HG03039 (cell line): ENCODE measurements around the gene IKZF3.
"Not testable (repeated sequence)": the region's sequence is repeated elsewhere in the genome, so short reads cannot be mapped to it uniquely, and the experiment has no call there.

Source experiments
- ATAC-seq: cut with Tn5 transposase; IDR thresholded peaks from one replicate; pipeline ENCODE4 v1.9.1; 2021; ENCODE audit warnings: mild to moderate bottlenecking, moderate library complexity; ENCODE audit not compliant: unreplicated experiment

The IKZF3 gene

GRCh38 chr17:39782481-39782880 is 81.6 kb downstream of the IKZF3 start:
- no peak for ATAC-seq

DNA sequence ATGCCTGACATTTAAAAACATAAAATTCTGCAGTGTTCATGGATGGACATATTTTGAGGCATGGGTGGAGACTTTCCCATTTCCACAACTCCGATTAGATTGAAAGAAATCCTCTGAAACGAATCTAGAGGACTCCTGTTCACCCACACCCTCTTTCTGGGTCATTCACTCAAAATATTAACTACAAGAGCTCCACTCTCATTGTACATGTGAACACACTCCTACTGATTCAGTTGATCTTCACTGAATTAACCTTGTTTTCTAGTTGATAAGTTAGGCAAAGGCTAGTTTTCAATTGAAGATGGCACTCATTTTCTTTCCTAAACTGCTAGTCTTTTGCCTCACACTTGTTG is 82.3 kb downstream of the IKZF3 start:
- no peak for ATAC-seq

GRCh38 chr17:39781031-39781860 is 82.9 kb downstream of the IKZF3 start:
- ATAC-seq = no peak

DNA sequence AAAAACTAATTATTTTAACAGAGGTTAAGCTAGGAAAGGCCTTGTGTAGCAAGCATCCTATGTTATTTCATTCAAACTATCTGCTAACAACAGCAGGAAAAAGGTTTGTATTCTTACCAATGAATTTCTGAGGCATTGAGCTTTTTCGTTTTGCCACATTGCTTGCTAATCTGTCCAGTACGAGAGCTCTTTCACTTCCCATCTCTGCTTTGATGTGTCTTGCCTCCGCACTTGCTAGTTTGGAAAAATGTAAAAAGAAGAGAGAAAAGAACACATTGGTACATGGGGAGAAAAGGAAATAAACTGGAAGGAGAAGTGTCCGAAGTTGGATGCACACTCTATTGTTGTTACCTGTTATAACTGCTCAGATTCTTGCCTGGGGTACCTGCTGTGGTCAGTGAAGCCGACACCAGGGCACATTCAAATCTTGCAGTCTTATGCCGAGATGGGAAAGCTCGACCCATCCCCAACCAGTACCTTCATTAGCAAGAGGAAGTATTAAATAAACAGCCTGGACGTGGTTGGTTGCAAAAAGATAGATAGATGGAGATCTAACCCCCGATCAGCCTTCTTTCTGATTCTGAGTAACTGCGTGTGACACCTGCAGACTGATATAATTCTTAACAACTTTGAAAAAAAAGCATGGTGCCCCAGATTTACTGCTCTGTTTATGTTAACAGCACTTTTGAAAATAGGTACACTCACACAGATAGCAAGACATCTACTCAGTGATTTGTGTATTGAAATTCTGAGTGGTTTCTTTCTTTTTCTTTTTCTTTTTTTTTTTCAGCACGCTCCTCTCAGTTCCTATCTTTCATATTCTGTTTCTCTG is 86.4 kb downstream of the IKZF3 start:
- ATAC-seq = no peak

DNA sequence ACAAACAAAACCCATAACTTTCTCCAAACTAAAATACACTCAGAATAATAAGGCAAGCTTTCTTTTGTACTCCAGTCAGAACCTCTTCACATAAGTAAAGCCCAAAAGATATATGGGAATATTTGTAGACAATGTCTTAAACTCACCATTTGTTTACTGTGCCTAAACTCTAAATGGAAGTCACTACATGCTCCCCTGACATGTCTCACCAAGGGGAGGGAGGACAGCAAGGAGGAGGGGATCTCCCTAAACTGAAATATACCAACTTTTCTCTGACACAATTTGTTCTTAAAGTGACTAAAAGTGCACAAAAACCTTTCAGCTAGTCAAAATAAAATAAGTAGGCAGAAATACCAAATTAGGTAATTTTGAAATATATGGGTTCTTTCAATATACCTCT is 87.9 kb downstream of the IKZF3 start:
- ATAC-seq = no peak

GRCh38 chr17:39775031-39775430 is 89.1 kb downstream of the IKZF3 start:
- ATAC-seq = no peak

DNA sequence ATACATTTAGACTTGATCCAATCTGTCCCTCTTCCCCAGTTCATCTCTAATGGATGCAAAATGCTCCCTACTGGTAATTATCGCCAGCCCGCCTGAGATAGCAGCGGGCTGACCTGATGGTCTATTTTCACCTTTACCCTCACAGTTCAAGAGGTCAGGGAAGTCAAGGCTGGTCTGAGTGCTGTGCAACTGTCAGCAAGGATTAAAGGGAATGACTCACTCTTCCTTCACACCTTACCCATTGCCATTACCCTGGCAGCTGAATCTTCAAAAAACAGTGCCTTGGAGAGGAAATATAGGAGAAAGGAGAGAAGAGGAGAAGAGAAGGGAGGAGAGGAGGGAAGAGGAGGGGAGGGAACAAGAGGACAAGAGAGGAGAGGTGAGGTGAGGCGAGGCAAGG is 90.1 kb downstream of the IKZF3 start:
- ATAC-seq = no peak

DNA sequence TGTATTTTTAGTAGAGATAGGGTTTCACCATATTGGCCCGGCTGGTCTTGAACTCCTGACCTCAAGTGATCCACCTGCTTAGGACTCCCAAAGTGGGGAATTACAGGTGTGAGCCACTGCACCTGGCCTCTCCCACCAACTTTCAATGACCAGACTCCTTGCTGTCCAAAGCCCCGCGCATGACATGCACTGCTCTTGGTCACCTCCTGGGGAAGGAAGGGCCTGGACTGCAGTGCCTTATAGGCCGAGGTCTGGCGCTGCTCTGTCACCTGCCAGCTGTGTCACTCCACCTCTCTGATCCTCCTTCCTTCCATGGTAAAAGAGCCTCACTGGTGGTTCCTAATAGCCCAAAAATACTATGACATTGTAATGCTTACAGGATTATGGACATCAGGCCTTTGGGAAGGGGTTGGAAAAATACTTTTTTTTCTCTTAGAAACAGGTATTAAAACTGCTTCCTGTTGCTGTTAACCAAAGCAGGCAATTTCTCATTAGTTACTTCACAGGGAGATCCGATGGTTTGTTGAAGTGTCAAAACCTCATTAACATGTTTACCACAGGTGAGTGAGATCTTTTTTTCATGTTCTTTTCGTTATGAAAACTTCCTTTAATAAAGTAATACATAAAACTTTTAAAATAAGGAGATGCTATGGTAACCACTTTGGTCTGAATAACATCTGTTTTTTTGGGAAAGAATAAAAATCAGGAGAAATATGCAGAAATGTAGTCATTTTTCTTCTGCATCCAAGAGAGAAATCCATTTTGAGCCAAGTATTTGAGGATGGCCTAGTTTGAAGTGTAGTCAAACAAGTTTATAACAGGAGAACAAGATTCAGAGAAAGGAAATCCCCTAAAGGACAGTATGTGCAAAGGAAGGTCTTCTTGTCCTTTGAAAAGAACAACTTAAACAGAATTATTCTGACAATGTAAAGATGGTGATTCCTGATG is 90.9 kb downstream of the IKZF3 start:
- no peak for ATAC-seq

DNA sequence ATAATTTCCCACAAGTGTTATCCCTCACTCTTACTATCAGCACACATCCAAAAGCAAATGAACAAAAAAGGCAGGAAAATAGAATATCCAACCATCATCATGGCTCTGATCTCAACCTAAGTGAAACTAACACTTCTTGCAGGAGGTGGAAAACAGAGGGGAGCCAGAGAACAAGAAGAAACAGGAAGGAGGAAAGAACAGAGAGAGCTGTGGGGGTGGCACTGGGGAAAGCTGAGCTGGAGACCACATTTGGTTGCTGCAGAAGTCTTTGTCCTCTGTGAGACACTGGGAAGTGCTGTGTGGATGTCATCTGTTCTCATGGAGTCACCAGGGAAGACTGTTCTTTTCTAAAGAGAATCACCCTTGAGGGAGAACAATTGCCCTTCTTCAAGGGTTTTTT is 91.7 kb downstream of the IKZF3 start:
- ATAC-seq = no peak

DNA sequence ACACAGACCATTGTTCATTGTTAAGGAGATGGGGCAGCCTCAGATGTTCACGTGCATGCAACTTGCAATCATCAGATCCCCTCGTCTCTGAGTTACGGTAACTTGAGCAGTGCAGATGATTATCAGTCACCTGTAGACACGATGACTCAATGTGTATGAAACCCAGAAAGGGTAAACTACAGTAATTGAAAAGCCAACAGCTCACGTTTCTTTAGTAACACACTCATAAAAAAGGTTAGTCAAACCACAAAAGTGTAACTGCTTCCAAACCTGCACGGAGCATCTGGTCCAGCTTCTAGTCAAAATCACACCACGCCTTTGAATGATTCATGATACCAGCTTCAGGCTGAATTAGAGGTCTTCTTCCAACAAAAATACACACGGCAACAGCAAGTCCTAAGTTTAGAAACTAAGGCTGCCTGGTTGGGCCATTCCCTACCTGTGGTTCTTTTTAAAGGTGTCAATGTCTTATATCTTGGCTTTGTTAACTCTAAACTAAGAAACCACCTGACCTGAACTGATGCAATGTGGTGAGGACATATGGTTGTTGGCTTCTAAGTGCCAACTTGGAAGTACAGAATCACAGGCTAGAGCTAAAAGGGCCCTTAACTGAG is 94.0 kb downstream of the IKZF3 start:
- ATAC-seq = peak; percentile 37

GRCh38 chr17:39767147-39767546 is 97.0 kb downstream of the IKZF3 start:
- ATAC-seq = no peak

GRCh38 chr17:39765766-39766165 is 98.3 kb downstream of the IKZF3 start:
- no peak for ATAC-seq

DNA sequence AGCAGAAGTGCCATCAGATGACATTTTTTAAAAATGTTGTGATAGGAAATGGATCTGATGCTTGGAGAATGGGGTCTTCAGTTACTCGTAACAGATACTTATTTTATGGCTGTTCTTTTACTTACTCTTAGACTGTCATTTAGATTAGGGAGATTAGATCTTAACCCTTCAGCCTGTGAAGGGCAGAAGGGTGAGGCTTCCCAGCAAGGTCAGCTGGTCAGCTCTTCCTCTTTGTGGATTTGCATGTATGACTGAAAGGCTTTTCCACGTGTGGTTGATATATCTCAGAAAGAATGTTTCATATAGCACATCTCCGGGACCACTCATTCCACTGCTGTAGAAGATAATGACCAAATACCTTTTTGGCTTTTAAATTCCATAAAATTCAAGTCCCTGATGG is 98.9 kb downstream of the IKZF3 start:
- no peak for ATAC-seq

DNA sequence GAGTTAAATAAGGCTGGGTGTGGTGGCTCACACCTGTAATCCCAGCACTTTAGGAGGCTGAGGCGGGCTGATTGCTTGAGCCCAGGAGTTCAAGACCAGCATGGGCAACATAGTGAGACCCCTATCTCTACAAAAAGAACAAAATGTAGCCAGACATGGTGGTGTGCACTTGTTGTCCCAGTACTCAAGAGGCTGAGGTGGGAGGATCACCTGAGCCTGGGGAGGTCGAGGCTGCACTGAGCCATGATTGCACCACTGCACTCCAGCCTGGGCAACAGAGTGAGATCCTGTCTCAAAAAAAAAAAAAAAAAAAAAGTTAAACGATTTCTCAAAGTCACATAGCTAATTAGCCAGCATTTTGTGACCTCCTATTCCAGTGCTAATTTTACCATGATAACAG is 99.9 kb downstream of the IKZF3 start:
- not testable (repeated sequence) for ATAC-seq

GRCh38 chr17:39763051-39763820 is 100.9 kb downstream of the IKZF3 start:
- no peak for ATAC-seq

DNA sequence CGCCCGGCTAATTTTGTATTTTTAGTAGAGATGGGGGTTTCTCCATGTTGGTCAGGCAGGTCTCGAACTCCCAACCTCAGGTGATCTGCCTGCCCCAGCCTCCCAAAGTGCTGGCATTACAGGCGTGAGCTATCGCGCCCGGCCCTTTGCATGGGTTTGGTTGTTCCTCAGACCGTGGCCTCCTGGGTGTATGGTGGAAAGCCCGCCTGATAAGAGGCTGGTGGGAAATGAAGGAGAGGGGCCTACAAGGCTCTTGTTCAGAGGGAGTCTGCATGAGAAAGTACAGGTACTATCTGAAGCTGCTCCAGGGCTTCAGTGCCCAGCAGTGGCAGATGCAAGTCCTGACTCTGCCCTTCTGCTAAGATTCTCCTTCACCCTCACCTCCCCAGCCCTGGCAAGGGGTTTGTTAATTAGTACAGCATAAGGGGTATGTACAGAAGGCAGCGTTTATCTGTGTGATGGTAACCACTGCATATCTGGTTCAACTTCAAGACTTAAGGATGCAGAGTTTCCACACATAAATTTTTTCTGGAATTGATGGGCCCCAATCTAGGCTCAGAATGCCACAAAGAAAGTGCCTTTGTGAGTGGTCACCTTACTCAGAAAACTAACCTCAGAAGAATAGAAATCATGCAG is 102.1 kb downstream of the IKZF3 start:
- ATAC-seq = no peak

DNA sequence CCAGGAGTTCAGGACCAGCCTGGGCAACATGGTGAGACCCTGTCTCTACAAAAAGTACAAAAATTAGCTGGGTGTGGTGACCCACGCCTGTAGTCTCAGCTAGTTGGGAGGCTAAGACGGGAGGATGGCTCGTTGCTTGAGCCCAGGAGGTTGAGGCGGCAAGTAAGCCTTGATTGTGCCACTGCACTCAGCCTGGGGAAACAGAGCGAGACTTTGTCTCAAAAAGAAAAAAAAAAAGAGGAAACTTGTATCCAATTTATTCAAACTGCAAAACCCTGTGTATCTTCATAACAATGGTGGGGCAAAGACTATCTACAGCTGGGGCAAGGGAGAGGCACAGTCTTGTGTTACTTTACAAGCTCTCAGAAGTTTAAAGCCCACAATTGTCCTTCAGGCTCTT is 104.9 kb downstream of the IKZF3 start:
- no peak for ATAC-seq

DNA sequence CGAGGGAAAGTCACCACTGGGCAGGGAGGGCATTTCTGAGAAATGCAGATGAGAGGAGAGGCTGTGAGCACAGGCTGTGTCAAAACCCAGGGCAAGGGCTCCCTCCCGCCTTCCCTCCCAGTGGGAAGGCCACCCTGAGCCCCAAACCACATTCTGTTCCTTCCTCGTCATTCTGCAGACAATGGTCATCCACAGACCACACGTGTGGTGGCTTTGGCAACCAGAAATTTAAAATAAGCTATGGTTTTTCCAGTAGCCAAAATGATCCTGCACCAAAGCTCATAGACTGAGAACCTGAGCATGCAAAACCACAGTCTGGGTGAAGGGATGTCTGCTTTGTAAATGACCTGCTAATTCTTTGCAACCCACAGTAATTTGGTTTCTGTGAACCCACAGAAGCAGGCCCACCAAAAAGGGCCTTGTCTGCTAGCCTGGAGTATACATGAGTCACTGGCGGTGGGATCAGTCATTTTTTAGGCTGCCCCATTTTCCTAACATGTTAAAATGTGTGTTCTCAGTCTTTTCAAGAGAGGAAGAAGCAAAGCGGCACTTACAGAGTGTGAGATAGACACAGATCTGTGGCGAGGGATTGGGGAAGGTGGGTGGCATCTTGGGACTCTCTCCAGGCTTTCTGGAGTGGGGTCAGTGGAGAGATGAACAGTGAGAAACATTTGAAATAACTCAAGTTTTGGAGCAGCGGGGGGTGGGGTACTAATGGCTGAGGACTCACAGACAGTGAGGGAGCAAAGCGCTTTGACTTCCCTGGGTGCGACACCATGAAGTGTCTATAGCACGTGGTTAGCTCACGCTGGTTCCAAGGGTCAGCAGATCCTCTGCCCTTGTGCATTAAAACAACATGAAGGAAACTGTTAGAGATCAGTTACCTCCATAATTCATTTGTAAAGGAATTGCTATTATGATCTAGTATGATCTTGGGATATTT is 105.9 kb downstream of the IKZF3 start:
- no peak for ATAC-seq
